GM18499 (cell line): ENCODE results near the gene MMAA.
A peak's percentile ranks its signal among the peaks of the same experiment; 100 is the strongest.
"Not testable (repeated sequence)": the region's sequence is repeated elsewhere in the genome, so short reads cannot be mapped to it uniquely, and the experiment has no call there.

Experiments used
- ATAC-seq: cut with Tn5 transposase; IDR thresholded peaks from one replicate; pipeline ENCODE4 v1.9.1; 2021; ENCODE audit warnings: moderate number of reproducible peaks; ENCODE audit not compliant: insufficient read depth, unreplicated experiment

MMAA gene

DNA sequence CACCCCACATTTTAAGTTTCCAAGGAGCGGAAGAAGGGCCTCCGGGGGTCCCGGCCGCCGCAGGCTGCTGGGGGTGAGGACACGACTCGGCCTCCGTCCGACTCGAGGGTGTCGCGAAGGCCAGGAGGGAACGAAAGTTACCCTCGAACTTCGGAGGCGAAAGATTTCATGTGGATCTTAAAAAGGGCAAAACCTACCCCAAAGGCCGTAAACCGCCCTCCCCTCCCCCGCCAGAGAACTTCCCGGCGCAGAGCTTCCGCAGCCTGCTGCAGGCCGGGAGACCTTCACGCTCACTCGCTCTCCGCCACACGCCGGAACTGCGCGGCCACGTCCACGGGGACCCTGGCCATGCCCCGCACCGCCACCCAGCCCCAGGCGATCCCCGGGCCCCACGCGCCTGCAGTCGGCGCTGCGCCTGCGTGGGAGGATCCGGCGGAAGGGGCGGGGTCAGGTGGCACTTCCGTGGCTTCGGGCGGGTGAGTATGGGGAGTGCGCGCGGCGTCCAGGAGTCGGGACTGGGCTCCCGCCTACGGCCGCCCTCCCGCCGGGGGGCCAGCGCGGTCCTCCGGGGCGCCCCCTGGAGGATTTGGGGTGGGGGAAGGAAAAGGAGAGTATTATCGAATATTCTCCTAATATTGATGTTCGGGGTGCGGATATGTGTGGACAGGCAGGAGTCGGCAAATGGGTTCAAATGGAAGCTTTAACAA lies at the start of gene MMAA:
MMAA (plus strand) TSS at position 454 of the 707 bp plus-strand sequence. CDS start 19,755 bp downstream, outside the sequence.
- peak; percentile 74 for ATAC-seq

DNA sequence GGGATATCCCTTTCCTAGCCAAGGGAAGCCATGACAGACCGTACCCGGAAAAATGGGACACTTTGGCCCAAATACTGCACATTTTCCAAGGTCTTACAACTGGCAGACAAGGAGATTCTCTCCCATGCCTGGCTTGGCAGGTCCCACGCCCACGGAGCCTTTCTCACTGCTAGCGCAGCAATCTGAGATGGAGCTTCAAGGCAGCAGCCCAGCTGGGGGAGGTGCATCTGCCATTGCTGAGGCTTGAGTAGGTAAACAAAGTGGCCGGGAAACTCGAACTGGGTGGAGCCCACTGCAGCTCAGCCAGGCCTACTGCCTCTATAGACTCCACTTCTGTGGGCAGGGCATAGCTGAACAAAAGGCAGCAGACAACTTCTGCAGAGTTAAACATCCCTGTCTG lies 44.6 kb upstream of the MMAA start:
- not testable (repeated sequence) for ATAC-seq

DNA sequence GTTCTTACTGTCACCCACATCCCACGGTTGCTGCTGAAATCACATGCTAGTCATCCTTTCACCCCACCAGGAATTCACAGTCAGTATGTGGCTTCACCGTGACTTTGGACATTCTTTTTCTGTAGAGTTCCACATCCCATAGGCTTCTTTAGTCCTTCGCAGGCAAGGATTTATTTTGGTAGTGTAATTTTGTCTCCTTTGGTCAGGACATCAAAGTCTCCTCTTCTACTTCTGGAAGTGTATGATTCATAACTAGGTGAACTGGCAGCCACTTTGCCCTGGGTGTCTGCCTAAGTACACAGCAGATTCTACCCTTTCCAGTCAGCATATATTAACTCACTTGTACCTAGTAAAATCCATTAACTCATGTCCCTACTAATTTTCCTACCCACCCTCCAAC lies 38.3 kb upstream of the MMAA start:
- no peak for ATAC-seq

DNA sequence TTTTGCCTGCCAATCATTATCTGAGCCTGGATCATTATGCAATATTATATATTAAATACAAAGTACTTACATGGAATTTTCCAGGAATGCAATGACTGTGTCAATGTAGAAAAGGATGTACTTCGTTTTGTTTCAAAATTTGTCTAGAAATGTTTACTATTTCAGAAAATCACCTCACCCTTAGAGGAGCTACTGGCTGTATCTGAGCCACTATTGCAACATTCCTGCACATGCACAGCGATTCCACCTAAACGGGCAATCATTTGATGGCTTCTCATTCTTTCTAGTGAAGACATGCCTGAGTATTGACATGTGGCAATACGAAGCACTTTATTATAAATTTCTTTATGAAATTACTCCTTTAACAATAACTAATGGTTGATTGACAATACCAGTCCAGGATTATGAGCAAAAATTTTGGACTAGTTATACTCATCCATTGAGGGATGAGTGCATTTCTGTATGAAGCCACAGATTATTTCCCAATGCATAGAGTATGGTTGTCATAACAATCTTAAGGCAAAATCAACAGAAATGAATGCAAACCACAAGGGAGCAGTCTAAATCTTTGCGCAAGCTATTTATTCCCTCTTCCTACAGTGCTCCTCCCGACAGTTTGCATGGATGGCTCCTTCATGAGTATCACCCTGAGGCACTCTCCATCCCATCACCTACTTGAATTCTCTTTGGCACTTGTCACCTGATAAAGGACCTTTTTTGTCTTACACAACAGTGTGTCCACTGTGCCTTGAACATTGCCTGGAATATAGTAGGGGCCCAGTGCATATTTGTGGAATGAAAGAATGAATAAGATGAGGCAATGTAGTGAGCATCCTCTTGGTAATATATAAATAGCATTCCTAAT lies 35.8 kb upstream of the MMAA start:
- no peak for ATAC-seq

DNA sequence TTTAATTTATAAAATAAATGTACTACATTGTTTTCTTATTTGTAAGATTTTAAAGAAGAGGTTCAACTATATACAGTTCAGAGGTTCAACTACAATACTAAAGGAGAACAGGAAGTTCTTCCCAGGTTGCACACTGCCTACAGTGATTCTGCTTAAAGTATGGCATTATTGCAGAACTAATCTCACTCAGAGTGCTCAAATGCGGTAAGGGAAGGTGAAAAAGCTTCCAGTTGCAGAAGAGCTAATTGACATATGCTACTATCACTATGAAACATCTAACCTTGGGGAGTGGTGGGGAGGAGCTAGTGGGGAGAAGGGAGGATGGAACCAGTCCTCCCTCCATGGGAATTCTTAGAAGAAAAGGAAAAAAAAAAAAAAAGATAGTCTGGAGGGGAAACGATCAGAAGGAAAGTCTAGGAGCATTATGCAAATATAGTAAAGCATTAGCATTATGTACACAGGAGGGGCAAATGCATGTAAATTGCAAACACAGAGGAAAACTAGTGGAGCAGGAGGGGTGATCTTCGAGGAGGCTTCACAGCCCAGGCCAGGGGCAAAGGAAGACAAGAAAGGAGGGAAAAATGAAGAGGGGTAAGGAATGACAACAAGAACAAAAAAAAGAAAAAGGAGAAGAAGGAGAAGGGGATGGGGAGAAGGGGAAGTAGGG lies 32.0 kb upstream of the MMAA start:
- no peak for ATAC-seq

DNA sequence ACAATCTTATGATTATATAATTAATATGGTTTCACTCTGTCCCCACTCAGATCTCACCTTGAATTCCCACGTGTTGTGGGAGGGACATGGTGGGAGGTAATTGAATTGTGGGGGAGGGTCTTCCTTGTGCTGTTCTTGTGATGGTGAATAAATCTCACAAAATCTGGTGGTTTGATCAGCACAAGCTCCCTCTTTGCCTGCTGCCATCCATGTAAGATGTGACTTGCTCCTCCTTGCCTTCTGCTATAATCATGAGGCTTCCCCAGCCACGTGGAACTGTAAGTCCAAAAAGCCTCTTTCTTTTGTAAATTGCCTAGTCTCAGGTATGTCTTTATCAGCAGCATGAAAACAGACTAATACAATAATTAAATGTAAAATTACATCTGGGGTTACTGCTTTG lies 29.8 kb upstream of the MMAA start:
- ATAC-seq = not testable (repeated sequence)

DNA sequence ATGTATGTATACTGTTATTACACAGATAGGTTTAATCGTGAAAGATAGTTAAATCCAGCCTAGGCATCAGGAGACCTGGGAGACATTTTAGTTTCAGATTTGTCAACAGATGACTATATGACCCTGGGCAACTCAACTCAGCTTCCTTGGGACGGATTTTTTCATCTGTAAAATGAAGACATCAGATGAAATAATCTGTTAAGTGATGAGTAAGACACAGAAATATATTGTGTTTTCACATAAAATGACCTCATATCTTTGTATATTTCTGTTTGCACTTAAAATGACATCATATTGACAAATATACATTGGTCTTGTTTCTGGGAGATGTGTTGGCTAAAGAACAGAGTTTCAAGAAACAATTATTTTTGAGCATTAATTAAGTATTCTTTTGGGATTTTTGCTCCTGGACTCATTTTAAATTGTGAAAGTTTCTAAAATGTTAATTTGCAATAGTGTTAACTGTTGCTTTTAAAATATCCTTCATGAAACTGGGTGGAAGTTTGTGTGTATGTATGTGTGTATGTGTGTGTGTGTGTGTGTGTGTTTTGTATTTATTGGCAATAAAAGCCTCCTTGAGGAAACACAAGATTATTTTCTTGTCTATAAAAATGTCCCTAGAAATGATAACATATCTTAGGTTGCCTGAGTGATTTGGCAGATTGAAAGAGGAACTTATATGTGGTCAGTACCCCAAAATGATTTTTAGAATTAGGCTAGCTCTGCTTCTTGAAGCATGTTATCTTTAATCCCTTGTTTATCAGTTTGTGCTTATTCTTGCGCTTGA lies 29.1 kb upstream of the MMAA start:
- ATAC-seq = no peak

DNA sequence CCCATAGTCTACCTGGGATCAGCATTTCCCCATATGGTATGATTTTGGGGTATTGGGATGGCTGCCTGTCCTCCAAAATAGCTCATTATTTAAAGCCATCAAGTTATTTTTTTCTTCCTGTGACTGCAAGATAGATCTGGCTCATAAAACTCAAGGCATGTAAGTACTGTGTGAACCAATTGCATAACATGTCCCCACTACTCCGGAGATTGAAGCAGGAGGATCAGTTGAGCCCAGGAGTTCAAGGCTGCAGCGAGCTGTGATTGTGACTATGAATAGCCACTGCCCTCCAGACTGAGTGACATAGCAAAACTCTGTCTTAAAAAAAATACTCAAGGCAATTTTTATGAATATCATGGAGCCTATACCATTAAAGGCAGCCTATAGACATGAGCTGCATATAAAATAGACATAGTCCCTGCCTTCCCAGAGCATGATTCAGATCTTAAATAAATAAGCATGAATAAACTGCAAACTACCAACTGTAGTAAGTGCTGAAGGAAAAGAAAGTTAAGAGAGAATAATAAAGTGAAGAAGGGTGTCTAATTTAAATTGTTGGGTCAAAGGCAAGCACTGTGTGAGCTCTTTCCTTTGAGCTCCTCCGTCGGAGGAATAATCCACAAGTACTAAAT lies 16.9 kb upstream of the MMAA start:
- ATAC-seq = no peak

DNA sequence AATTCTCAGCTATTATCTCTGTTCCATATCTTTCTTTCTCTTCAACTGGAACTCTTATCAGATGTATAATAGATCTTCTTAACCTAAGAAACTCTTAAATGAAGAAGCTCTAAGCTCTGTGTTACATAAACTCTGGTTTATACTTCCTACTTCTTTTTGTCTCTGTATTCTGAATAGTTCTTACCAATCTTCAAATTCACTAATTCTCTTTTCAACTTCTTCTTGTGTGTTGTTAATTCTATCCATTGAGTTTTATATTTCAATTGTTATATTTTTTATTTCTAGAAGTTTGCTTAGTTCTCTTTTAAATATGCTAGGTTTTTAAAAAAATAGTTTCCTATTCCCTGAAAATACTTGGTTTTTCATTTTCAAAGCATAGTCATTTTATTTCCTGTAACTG lies 13.2 kb upstream of the MMAA start:
- no peak for ATAC-seq

DNA sequence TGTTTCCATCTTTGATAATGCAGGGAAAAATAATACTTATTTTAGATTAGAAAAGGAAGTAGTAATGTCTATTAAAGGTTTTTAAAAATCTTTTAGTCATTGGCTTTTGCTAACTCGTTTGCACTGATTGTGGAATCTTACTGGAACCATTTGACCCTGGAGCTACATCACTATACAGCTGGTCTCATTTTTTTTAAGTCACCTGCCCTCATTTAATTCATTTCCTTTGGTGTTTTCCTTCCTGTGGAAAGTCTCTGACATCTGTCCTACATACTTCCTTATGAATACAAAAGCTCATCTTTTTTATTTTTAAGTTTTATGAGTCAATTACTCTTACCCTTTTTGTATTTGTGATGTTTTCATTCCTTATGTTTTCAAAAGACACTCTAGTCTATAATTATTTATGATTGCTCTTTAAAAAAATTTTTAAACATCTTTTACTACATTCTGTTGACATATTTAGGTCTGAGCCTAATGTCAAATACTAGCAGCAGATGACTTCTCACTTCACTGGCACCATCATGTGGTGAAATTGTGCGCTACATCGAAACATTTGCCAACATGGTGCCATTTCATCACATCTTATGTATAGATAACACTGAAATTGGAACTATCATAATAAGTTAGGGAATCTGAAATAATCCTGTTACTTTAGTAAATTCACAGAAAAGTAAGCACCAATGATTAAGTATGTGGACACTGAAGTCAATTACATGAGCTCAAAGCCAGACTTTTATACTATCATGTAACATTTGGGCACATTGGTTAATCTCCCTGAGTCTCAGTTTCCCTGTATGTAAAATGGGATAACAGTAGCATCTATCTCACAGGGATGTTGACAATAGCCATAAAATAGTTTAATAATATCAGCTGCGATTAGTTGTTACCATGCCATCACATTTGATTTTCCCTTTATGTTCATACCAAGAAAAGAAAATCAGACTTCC lies 9.4 kb upstream of the MMAA start:
- ATAC-seq = no peak

DNA sequence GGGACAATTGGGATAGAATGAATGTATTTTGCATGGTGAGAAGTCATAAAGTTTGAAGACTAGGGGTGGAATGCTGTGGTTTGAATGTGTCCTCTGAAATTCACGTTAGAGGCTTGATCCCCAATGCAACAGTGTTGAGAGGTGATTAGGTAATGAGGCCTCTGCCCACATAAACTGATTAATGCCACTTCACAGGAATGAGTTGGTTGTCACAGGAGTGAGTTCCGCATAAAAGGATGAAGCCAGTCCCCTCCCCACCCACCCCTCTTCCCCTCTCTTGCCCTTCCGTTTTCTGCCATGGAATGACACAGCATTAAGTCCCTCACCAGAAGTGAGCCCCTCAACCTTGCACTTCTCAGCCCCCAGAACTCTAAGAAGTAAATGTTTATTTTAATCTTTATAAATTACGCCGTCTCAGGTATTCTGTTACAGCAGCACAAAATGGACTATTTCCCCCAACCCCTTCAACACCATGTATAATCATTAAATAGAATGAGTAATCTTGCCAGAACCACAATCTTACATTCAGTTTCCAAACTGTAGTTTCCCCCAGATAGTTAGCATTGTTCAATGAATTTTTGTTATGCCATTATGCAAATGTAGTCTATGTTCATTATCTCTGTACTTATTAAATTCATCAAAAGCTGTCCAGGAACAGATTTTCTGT lies 5.5 kb upstream of the MMAA start:
- no peak for ATAC-seq

DNA sequence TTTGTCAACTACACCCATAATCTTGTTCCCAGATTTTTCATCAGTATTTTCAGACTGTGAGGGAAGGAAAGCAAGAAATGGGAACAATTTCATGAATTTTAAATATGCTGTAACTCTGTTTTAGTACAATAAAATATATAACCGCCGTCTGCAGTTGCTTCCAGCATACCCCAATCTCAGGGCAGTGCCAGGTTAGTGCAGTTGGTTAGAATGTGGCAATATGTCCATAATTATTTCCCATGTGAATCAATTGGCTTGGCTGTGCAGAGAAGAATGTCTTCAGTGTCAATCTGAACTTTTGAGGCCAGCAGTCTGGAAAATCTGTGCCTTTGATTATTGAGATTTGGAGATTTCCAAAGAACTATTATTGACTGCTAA lies 5.0 kb upstream of the MMAA start:
- ATAC-seq = no peak

DNA sequence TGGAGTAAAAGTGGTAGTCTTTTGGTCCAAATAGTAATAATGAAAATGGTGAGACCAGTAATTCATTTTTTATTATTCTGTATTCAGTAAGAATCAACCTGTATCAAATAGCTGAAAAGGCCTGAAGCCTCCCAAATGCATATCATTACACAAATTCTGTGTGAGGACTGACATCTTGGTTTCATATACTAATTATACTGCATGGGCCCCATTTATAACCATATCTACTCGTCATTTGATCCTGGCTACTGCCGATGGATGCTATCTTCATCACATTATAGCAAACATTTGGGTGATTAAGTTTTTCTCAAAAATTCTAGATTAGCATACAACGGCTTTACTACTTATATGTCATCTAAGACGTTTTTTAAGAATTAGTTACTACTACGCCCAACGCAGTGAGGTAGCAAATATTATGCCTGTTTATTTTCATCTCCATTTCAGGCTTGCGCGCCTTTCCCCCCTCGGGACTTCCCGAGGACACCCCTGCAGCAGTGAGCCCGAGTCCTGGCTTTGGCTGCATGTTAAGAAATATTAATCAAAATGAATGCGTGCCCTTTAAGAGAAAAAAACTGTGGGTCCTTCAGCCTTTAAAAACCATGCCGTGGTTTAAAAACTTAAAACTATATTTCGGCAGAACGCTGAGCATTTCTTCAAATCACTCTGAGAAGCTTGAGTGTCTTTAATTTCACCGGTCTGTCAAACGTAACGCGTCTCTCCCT lies 814 bp upstream of the MMAA start:
- no peak for ATAC-seq

DNA sequence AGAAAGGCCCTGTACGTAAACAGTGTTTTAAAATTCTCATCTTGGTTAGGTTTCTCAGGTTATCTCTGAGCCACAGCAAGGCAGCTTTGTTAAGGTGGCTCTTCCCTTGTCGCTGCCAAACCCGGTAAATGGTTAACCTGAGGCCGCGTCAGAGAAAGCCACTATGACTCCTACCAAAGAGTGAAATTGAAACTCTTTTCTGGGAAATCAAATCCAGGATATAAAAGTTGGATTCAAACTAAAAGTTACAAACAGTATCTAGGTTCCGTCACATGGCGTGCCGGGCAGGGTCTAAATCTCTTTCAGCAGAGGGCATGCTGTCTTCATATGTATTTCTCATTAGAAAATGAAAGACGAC lies 433 bp downstream of the MMAA start:
- peak; percentile 45 for ATAC-seq

DNA sequence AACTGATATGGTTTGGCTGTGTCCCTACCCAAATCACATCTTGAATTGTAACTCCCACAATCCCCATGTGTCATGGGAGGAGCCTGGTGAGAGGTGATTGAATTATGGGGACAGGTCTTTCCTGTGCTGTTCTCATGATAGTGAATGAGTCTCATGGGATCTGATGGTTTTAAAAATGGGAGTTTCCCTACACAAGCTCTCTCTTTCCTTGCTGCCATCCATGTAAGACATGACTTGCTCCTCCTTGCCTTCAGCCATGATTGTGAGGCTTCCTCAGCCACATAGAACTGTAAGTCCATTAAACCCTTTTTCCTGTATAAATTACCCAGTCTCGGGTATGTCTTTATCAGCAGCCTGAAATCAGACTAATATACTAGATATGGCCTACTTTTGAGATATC lies 2.9 kb downstream of the MMAA start:
- not testable (repeated sequence) for ATAC-seq

DNA sequence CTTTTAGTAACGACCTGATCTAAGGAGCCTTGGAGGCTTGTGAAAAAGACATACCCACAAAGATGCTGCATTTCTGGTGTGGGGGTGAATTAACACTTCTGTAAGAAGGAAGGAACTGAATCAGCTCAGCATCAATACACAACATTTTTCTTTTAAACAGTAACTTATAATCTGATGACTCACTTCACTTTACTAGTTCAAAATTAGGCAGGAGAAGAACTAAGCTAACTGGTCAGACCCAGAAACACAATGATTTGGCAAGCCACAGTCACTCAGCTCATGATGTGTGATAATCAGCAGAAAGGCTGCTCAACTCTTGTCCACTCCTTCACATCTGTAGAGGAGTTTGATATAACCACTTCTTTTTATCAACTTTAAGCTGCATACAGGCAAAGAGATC lies 4.6 kb downstream of the MMAA start:
- ATAC-seq = no peak

DNA sequence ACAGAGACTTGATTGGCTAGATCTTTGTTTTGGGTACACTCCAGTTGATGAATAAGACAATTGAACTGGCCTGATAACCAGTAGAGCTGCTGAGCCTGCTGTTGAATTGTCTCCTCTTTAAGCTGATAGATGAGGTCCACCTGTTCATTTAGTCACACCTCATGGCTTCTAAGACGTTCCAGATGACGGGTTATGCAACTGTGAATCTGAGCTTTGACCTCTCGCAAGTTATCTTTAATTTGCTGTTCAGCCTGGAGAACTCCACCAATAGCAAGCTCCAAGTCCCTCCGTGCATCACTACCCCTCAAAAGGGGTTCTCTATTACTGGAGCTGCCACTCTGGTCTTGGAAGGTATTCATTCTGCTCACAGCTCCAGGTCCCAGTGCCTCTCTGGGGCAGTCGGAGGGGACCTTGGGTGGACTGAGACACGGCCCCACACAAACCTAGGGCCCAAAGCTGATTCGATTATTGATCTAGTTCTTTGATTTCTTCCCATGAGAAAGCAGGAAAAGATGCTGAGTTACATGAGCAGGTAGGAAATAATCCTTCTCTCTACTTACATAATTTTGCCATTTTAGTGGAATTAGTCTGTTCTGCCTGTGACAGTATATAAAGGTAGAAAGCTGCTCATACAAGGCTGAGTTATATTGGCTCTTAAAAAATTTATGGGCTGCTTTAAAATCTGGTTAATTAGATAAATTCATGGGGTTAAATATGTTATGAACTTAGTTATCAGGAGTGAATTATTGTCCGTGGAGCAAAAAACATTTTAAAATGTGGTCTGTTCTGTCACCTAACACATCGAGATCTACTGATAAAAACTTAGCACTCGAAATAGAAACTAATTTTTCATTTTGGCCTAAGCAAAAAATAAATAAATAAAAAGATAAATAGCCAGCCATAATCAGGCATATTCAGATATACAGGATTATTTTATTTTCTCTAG lies 6.8 kb downstream of the MMAA start:
- ATAC-seq = no peak
